T-cell (primary cell): Measurements from ENCODE around the gene PGGT1B. TPM values are rescaled to one million over a fixed set of nuclear protein-coding genes. Genes with fewer than 3 reads are reported as not detected.

Experiments
- ATAC-seq, 4 experiments: fragments of 200-7000 bp in 3 of 4; fragments of 150-1000 bp in 1 of 4; cut with Tn5 transposase; replicated peaks in 1 of 4; 1 replicate in 3 of 4; 2 replicates in 1 of 4; pipeline ENCODE4 v1.10.0; 2021; ENCODE audit warnings: moderate library complexity in 3 of 4, mild to moderate bottlenecking in 2 of 4, moderate number of reproducible peaks in 1 of 4
- CTCF ChIA-PET, 2 donors: fragments of 300-600 bp; sonication (Branson Sonifier 250); formaldehyde crosslinking; loops; one replicate each; lab custom pipeline; 2022; ENCODE audit warnings: antibody characterized with exemption in 2 of 2; lab: Charles Lee
- POLR2A ChIA-PET, 2 donors: fragments of 300-600 bp; sonication (Branson Sonifier 250); formaldehyde crosslinking; loops; one replicate each; lab custom pipeline; 2022; ENCODE audit warnings: antibody characterized with exemption in 2 of 2; lab: Charles Lee
- DNase-seq, 35 experiments: peaks; one replicate each; pipeline versions ENCODE4 v3.0.0 to v3.0.0-alpha.2; 2013 to 2023
- H3K27ac ChIP-seq: one replicate; pipeline ENCODE4 v1.5.1; 2013; ENCODE audit warnings: low read length
- H3K27me3 ChIP-seq, 2 experiments: replicated peaks in 1 of 2; 1 replicate in 1 of 2; 2 replicates in 1 of 2; pipeline versions ENCODE4 v1.6.1 to v1.7.0; 2013; ENCODE audit warnings: low read length in 1 of 2, mixed read lengths in 1 of 2; ENCODE audit not compliant: control insufficient read depth in 2 of 2, insufficient read depth in 2 of 2; ENCODE audit errors: extremely low read depth in 1 of 2
- H3K36me3 ChIP-seq, 2 donors: 1 replicate in 1 of 2; 2 replicates in 1 of 2; pipeline versions ENCODE4 v1.6.1 to v1.7.0; 2013; ENCODE audit warnings: low read length in 1 of 2; ENCODE audit not compliant: control insufficient read depth in 2 of 2, insufficient read depth in 1 of 2; ENCODE audit errors: extremely low read depth in 1 of 2
- H3K4me1 ChIP-seq, 2 experiments: 1 replicate in 1 of 2; 2 replicates in 1 of 2; pipeline versions ENCODE4 v1.6.1 to v1.7.0; 2013; ENCODE audit warnings: low read length in 2 of 2, mixed read lengths in 1 of 2; ENCODE audit not compliant: insufficient read depth in 2 of 2, control insufficient read depth in 1 of 2; ENCODE audit errors: extremely low read depth in 1 of 2
- H3K4me3 ChIP-seq, 2 donors: 1 replicate in 1 of 2; 2 replicates in 1 of 2; pipeline versions ENCODE4 v1.5.1 to v1.7.0; 2013; ENCODE audit warnings: mild to moderate bottlenecking in 2 of 2, low read length in 1 of 2, moderate library complexity in 1 of 2; ENCODE audit not compliant: control insufficient read depth in 1 of 2; ENCODE audit errors: extremely low read depth in 1 of 2
- H3K9me3 ChIP-seq: 2 replicates; pipeline ENCODE4 v1.7.0; 2013
- H3K27ac Mint-ChIP-seq, 2 donors: one replicate each; pipeline ENCODE4 v1.8.0; 2020 to 2021; ENCODE audit warnings: mild to moderate bottlenecking in 2 of 2, mixed read lengths in 2 of 2
- H3K27me3 Mint-ChIP-seq, 2 donors: one replicate each; pipeline ENCODE4 v1.8.0; 2021 to 2022; ENCODE audit warnings: mixed read lengths in 2 of 2
- H3K36me3 Mint-ChIP-seq: one replicate; pipeline ENCODE4 v1.8.0; 2021; ENCODE audit warnings: mixed read lengths
- H3K4me1 Mint-ChIP-seq, 3 donors: one replicate each; pipeline ENCODE4 v1.8.0; 2020 to 2022; ENCODE audit warnings: mixed read lengths in 3 of 3, mild to moderate bottlenecking in 1 of 3
- H3K4me3 Mint-ChIP-seq, 3 donors: one replicate each; pipeline ENCODE4 v1.8.0; 2020 to 2022; ENCODE audit warnings: mild to moderate bottlenecking in 3 of 3, mixed read lengths in 3 of 3, moderate library complexity in 3 of 3
- H3K9me3 Mint-ChIP-seq, 3 donors: one replicate each; pipeline ENCODE4 v1.8.0; 2020 to 2022; ENCODE audit warnings: mixed read lengths in 3 of 3
- WGBS: methylation state at CpG from one replicate; pipeline ENCODE4 v1.1.5; 2013; ENCODE audit warnings: missing lambda C conversion rate; ENCODE audit not compliant: insufficient coverage; 5-methylcytosine and 5-hydroxymethylcytosine counted together
- total RNA-seq, 35 experiments: library from RNA in 6 of 35; stranded (reverse) in 6 of 35; fragments of 120-200 nt in 1 of 35; gene quantifications; one replicate each; pipeline versions ENCODE4 v1.2.1 to v1.2.4 and lab custom pipeline; 2013 to 2026

The PGGT1B gene
- total RNA-seq, 5 donors from 2014 or later (not counting 1 experiment from before 2014, with no cell fraction given): 35.0 to 45.6 (median 36.0) TPM

DNA sequence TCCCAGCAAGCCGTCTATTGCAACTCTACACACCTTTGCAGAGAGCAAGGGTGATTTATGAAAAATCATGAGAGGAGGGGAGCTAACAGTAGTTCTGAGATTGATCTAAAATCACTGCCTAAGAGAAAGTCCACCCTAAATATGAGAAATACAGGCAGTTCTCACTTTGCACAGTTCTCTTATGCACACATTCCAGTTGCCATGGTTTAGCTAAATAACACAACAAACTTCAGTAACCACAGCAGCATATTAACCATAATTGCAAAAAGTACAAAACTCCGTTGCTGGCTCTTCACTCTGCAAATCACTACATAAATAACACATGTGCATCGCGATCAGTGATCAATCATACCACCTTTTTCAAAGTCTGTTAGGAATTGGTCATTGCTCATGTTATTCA lies 31.1 kb downstream of the PGGT1B start:
- Mint-ChIP-seq H3K36me3 (peaks cover 77% of the 10 kb centered on the region), H3K27ac (no peak overlapping the region), H3K9me3 (no peaks in the 10 kb centered on the region), H3K27me3 (no peaks in the 10 kb centered on the region), H3K4me3 (no peak overlapping the region), H3K4me1 (peaks cover 3 to 15% (median 5%) of the 10 kb centered on the region in 3 donors)
- Histone ChIP-seq H3K27me3 (no peaks in the 10 kb centered on the region), H3K4me3 (no peak overlapping the region), H3K36me3 (peaks cover 0 to 50% of the 10 kb centered on the region in 2 donors), H3K27ac (no peak overlapping the region), H3K4me1 (no peaks in the 10 kb centered on the region), H3K9me3 (no peaks in the 10 kb centered on the region)
- WGBS: 100% methylated on average over 1 of the region's 4 CpGs
- ATAC-seq: no peak
- POLR2A ChIA-PET: no interaction called here
- no peak for DNase-seq
- CTCF ChIA-PET: no interaction called here

DNA sequence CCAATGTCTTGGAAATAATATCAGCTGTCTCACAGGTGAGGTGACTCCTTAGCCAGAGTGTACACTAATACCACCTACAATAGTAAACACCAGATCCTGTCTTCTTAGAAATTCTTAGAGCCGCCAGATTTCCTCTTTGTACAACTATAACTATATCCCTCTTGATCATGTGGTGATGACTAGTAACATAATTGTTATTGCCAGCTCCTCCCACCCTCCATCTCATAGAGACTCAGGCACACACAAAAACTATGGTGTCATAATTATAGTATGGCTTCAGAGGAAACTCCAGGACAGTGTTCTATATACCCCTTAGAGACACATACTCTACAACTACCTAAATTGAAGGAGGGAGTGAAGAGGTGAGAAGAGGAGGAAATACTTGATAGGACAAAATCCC lies 33.1 kb downstream of the PGGT1B start:
- Mint-ChIP-seq H3K9me3 (no peaks in the 10 kb centered on the region), H3K4me3 (no peak overlapping the region), H3K27me3 (no peaks in the 10 kb centered on the region), H3K4me1 (peaks cover 3 to 15% (median 6%) of the 10 kb centered on the region in 3 donors), H3K27ac (no peak overlapping the region), H3K36me3 (peaks cover 69% of the 10 kb centered on the region)
- WGBS: no CpG with 5 or more reads among the region's 1 CpG
- no peak overlapping the region for H3K27ac ChIP-seq
- no peak for ATAC-seq
- H3K36me3 ChIP-seq: peaks cover 0 to 43% of the 10 kb centered on the region in 2 donors
- no peak for DNase-seq
- no peaks in the 10 kb centered on the region for H3K9me3 ChIP-seq
- CTCF ChIA-PET: no interaction called here
- POLR2A ChIA-PET: no interaction called here
- no peaks in the 10 kb centered on the region for H3K27me3 ChIP-seq
- no peaks in the 10 kb centered on the region for H3K4me1 ChIP-seq
- H3K4me3 ChIP-seq: no peak overlapping the region

DNA sequence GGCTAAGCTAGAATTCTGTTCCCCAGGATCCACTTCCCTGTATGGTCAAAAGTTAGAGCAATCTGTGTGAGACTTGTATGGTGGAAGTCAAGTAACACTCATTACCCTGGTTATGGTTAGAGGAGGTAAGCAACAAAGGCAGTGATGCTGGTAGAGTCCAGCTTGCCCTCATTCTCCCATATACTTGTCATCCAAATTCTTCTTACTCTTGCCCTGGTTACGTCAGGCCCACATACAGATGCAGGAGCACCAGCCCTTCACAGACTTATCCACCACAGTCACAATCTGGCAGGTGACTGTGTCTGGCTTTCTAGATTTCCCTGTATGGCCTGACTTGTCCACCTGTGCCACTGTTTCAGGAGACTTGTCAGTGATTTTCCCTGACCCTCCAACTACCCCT lies 35.4 kb downstream of the PGGT1B start:
- H3K27me3 Mint-ChIP-seq: no peaks in the 10 kb centered on the region
- Histone ChIP-seq H3K4me3 (no peak overlapping the region), H3K4me1 (no peaks in the 10 kb centered on the region), H3K36me3 (peaks cover 0 to 49% of the 10 kb centered on the region in 2 donors), H3K9me3 (no peaks in the 10 kb centered on the region), H3K27ac (no peak overlapping the region), H3K27me3 (no peaks in the 10 kb centered on the region)
- peaks cover 0 to 4% (median 0%) of the 10 kb centered on the region in 3 donors for H3K4me1 Mint-ChIP-seq
- CTCF ChIA-PET: no interaction called here
- H3K27ac Mint-ChIP-seq: no peak overlapping the region
- H3K9me3 Mint-ChIP-seq: no peaks in the 10 kb centered on the region
- H3K36me3 Mint-ChIP-seq: peaks cover 69% of the 10 kb centered on the region
- no peak for ATAC-seq
- H3K4me3 Mint-ChIP-seq: no peak overlapping the region
- 100% methylated on average over 1 of the region's 1 CpG for whole genome bisulfite sequencing
- POLR2A ChIA-PET: no interaction called here
- no peak for DNase-seq

DNA sequence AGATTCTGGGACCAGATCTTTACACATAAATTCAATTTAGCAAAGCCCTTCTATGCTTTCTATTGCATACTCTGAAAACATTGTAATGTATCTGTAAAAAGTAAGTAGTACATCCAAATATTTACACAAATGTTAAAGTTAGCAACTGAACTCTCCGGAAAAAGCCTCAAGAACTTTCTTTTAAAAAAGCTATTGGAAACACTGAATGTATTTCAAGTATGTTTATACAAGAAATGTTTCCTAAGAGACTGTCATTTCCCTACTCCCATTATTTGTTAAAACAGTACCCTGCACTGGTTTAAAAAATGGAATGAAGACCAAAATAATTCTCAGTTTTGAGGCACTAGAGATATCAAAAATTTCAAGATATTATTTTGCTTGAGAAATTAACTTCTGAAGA lies 48.1 kb downstream of the PGGT1B start:
- Mint-ChIP-seq H3K4me1 (peaks cover 2 to 10% (median 4%) of the 10 kb centered on the region in 3 donors), H3K9me3 (no peaks in the 10 kb centered on the region), H3K36me3 (peaks cover 48% of the 10 kb centered on the region), H3K4me3 (no peak overlapping the region), H3K27me3 (no peaks in the 10 kb centered on the region), H3K27ac (no peak overlapping the region)
- Histone ChIP-seq H3K36me3 (peaks cover 4 to 22% of the 10 kb centered on the region in 2 donors), H3K9me3 (no peaks in the 10 kb centered on the region), H3K27me3 (no peaks in the 10 kb centered on the region), H3K4me1 (peaks cover 2% of the 10 kb centered on the region in 2 experiments), H3K27ac (no peak overlapping the region), H3K4me3 (no peak overlapping the region)
- CTCF ChIA-PET: no interaction called here
- DNase-seq (no peak), ATAC-seq (no peak)
- POLR2A ChIA-PET: no interaction called here
- WGBS: no CpG with 5 or more reads among the region's 1 CpG

DNA sequence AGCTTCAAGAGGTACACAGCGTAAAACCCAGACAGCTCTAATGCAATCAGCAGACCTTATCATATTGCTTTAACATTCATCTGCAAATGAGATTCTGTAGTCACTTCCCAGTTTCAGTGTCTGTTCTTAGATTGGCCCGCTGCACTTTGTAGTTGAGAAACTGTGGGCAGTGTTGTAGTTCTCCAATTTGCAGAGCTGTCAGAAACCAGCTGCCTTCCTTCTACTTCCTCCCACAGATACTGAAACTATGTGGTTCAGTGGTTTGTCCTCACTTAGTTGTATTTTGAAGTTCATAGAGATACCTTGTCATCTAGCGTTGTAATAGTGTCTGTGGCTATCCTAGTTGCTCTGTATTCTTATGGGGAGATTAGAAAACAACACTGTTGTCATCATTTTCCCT lies 53.4 kb downstream of the PGGT1B start:
- H3K4me3 ChIP-seq: no peak overlapping the region
- Mint-ChIP-seq H3K27me3 (no peaks in the 10 kb centered on the region), H3K4me3 (no peak overlapping the region), H3K4me1 (peaks cover 10 to 20% (median 11%) of the 10 kb centered on the region in 3 donors), H3K27ac (no peak overlapping the region), H3K9me3 (no peaks in the 10 kb centered on the region), H3K36me3 (peaks cover 43% of the 10 kb centered on the region)
- H3K27me3 ChIP-seq: no peaks in the 10 kb centered on the region
- peaks cover 2% of the 10 kb centered on the region in 2 experiments for H3K4me1 ChIP-seq
- WGBS: 17% methylated on average over 1 of the region's 3 CpGs
- H3K36me3 ChIP-seq: peaks cover 0 to 6% of the 10 kb centered on the region in 2 donors
- ChIA-PET CTCF (interaction anchor here in 1 of 2 donors (0.6 kb wide), 2 partner anchors 60 to 101 kb away, joined by 3 read pairs; no protein-coding TSS in a partner anchor), POLR2A (no interaction called here)
- ATAC-seq: peak; percentile 57 to 96 (median 80)
- no peak overlapping the region for H3K27ac ChIP-seq
- no peaks in the 10 kb centered on the region for H3K9me3 ChIP-seq
- DNase-seq: peak in 26 of 35 experiments; percentile 2 to 57 (median 20)

DNA sequence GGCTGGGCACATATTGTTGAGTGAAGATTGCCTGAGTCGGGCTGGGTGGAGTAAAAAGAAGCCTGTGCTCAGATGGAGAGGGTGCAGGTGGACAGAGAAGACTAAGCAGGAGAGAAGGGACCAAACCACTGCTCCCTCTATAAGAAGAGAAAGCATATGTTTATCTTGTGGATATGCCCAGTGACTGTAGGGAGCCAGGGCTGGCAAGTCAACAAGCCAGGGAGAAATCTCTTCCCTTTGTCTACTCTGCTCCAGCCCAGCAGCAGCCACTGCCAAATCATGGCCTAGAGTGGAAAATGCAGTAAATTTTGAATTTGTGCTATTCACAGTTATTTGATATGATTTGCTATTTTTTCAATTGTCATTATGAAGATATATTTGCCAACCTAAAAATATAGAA lies 59.7 kb downstream of the PGGT1B start:
- no CpG with 5 or more reads among the region's 1 CpG for WGBS
- ChIA-PET CTCF (no interaction called here), POLR2A (no interaction called here)
- DNase-seq (no peak), ATAC-seq (no peak)
- peaks cover 0 to 9% (median 7%) of the 10 kb centered on the region in 3 donors for H3K9me3 Mint-ChIP-seq
- Histone ChIP-seq H3K27ac (no peak overlapping the region), H3K36me3 (peaks cover 0 to 4% of the 10 kb centered on the region in 2 donors), H3K4me1 (no peaks in the 10 kb centered on the region), H3K27me3 (no peaks in the 10 kb centered on the region), H3K9me3 (no peaks in the 10 kb centered on the region), H3K4me3 (no peak overlapping the region)
- H3K27me3 Mint-ChIP-seq: no peaks in the 10 kb centered on the region
- no peak overlapping the region for H3K27ac Mint-ChIP-seq
- no peak overlapping the region for H3K4me3 Mint-ChIP-seq
- H3K36me3 Mint-ChIP-seq: peaks cover 17% of the 10 kb centered on the region
- peaks cover 0 to 6% (median 0%) of the 10 kb centered on the region in 3 donors for H3K4me1 Mint-ChIP-seq
